Caco-2 (cell line): Measurements from ENCODE around the gene ADCY5. TPM values are rescaled to one million over a fixed set of nuclear protein-coding genes. Genes with fewer than 3 reads are reported as not detected.

Source experiments
- BruUV-seq: library from RNA; stranded (reverse); fragments of 400-500 nt; replicated peaks from 2 replicates; lab custom pipeline; 2021; lab: Mats Ljungman, UMichigan
- CTCF ChIA-PET: fragments of 300-600 bp; sonication (Branson Sonifier 250); formaldehyde crosslinking; loops from one replicate; lab custom pipeline; 2022; ENCODE audit warnings: antibody characterized with exemption; lab: Charles Lee
- POLR2A ChIA-PET: fragments of 300-600 bp; sonication (Branson Sonifier 250); formaldehyde crosslinking; loops from one replicate; lab custom pipeline; 2022; ENCODE audit warnings: antibody characterized with exemption; lab: Charles Lee
- DNase-seq, 2 experiments: peaks; one replicate each; pipeline versions ENCODE4 v3.0.0 to v3.0.0-alpha.2; 2020 to 2022
- H3K27me3 ChIP-seq: replicated peaks from 2 replicates; pipeline ENCODE4 v1.6.0; 2011; ENCODE audit warnings: low read length; ENCODE audit not compliant: control insufficient read depth, insufficient read depth
- H3K36me3 ChIP-seq: 2 replicates; pipeline ENCODE4 v1.5.1; 2011; ENCODE audit warnings: low read length; ENCODE audit not compliant: control insufficient read depth, insufficient read depth
- H3K4me1 ChIP-seq: fragments of 250-450 bp; sonication (Bioruptor Pico); 2 replicates; pipeline ENCODE4 v1.5.1; 2020; ENCODE audit warnings: mild to moderate bottlenecking
- H3K4me3 ChIP-seq: 2 replicates; pipeline ENCODE4 v1.5.1; 2011; ENCODE audit warnings: low read depth, mild to moderate bottlenecking, control low read depth, low read length
- H3K9me3 ChIP-seq: fragments of 250-450 bp; sonication (Bioruptor Pico); 2 replicates; pipeline ENCODE4 v1.5.1; 2020; ENCODE audit warnings: mild to moderate bottlenecking, moderate library complexity
- H3K27ac Mint-ChIP-seq: one replicate; pipeline ENCODE4 v1.8.0; 2022; ENCODE audit warnings: mixed read lengths; ENCODE audit not compliant: unreplicated experiment
- H3K27me3 Mint-ChIP-seq: one replicate; pipeline ENCODE4 v1.8.0; 2022; ENCODE audit warnings: mixed read lengths; ENCODE audit not compliant: insufficient read depth, unreplicated experiment
- H3K36me3 Mint-ChIP-seq: one replicate; pipeline ENCODE4 v1.8.0; 2022; ENCODE audit warnings: mild to moderate bottlenecking, mixed read lengths; ENCODE audit not compliant: insufficient read depth, unreplicated experiment
- H3K4me1 Mint-ChIP-seq: one replicate; pipeline ENCODE4 v1.8.0; 2022; ENCODE audit warnings: low read depth, mixed read lengths; ENCODE audit not compliant: unreplicated experiment
- H3K4me3 Mint-ChIP-seq: one replicate; pipeline ENCODE4 v1.8.0; 2022; ENCODE audit warnings: mild to moderate bottlenecking, moderate library complexity, mixed read lengths; ENCODE audit not compliant: unreplicated experiment
- H3K9me3 Mint-ChIP-seq: one replicate; pipeline ENCODE4 v1.8.0; 2022; ENCODE audit warnings: mixed read lengths; ENCODE audit not compliant: unreplicated experiment
- intact Hi-C: fragments of 100-400 bp; cut with micrococcal nuclease; formaldehyde crosslinking; loops from one replicate; pipeline ENCODE4 v1.10.0; 2022; ENCODE audit not compliant: unreplicated experiment
- total RNA-seq: library from RNA; stranded (reverse); gene quantifications from 2 replicates; pipeline ENCODE4 v1.2.3, GENCODE V29; 2022
- TF ChIP-seq, protein P1 (sequence below), 2 experiments: fragments of 200-600 bp in 1 of 2; IDR thresholded peaks; 1 replicate in 1 of 2; 2 replicates in 1 of 2; pipeline versions ENCODE4 v1.5.1 to v1.8.0; 2011 to 2022; ENCODE audit warnings: antibody characterized with exemption in 1 of 2, control low read depth in 1 of 2, inconsistent platforms in 1 of 2, low read depth in 1 of 2, low read length in 1 of 2, mild to moderate bottlenecking in 1 of 2, moderate library complexity in 1 of 2; ENCODE audit not compliant: insufficient read depth in 1 of 2, severe bottlenecking in 1 of 2, unreplicated experiment in 1 of 2

ADCY5 gene
- total RNA-seq, 1 experiment from 2014 or later: 0.91 TPM

DNA sequence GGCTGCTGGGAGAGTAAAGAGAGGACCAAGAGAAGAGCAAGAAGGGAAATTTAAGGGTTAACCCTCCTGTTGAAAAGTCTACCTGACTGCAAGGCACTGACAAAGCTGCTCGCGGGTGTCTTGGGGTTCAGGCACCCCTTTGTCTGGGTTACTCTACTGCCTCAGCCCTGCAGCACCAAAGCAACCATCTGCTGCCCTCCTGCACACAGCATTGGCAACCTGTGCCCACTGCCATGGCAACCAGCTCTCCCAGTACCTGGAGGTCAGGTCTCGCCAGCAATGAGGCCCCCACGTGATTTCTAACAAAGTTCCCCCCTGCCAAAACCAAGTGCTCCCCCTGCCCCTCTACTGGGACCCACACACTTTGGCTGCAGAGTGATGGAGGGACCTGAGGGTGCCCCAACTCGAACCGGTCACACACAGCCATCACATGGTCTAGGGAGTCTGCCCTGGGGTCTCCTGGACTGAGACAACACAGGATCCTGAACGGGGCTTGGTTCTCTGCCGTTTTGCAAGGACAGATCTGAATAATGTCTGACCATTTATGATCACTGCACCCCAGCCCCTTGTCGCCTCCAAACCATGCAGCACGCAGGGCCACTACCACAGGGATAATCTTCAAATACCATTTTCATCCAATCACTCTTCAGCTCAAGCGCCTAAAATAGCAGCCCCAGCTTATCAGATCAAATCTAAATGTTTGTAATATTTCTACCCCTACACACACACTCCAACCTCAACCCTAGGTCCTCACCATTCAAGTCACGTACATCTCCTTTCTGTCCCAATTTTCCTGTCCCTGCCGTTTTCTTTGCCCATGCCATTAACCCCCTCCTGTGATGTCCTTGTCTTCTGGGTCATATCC lies 50.7 kb downstream of the ADCY5 start:
- Mint-ChIP-seq H3K9me3 (no peaks in the 10 kb centered on the region), H3K4me1 (no peaks in the 10 kb centered on the region), H3K27me3 (peaks cover 6% of the 10 kb centered on the region), H3K27ac (no peak overlapping the region), H3K4me3 (no peak overlapping the region), H3K36me3 (no peaks in the 10 kb centered on the region)
- BruUV-seq: no TSS peak
- no peaks in the 10 kb centered on the region for H3K27me3 ChIP-seq
- TF ChIP-seq, protein P1, sequence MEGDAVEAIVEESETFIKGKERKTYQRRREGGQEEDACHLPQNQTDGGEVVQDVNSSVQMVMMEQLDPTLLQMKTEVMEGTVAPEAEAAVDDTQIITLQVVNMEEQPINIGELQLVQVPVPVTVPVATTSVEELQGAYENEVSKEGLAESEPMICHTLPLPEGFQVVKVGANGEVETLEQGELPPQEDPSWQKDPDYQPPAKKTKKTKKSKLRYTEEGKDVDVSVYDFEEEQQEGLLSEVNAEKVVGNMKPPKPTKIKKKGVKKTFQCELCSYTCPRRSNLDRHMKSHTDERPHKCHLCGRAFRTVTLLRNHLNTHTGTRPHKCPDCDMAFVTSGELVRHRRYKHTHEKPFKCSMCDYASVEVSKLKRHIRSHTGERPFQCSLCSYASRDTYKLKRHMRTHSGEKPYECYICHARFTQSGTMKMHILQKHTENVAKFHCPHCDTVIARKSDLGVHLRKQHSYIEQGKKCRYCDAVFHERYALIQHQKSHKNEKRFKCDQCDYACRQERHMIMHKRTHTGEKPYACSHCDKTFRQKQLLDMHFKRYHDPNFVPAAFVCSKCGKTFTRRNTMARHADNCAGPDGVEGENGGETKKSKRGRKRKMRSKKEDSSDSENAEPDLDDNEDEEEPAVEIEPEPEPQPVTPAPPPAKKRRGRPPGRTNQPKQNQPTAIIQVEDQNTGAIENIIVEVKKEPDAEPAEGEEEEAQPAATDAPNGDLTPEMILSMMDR (IDR thresholded peaks at IDR 0.05; ENCODE audit: insufficient read depth in 1 of 2, low read depth in 1 of 2, low read length in 1 of 2, severe bottlenecking in 1 of 2, unreplicated experiment in 1 of 2): no peak
- no peaks in the 10 kb centered on the region for H3K4me1 ChIP-seq
- no peak for DNase-seq
- ChIA-PET POLR2A (no interaction called here), CTCF (interaction anchor here (0.6 kb wide), 1 partner anchor 642 kb away, joined by 3 read pairs; no protein-coding TSS in a partner anchor)
- H3K36me3 ChIP-seq: no peaks in the 10 kb centered on the region
- no peaks in the 10 kb centered on the region for H3K9me3 ChIP-seq
- no peak overlapping the region for H3K4me3 ChIP-seq
- intact Hi-C loops: no loop called here

DNA sequence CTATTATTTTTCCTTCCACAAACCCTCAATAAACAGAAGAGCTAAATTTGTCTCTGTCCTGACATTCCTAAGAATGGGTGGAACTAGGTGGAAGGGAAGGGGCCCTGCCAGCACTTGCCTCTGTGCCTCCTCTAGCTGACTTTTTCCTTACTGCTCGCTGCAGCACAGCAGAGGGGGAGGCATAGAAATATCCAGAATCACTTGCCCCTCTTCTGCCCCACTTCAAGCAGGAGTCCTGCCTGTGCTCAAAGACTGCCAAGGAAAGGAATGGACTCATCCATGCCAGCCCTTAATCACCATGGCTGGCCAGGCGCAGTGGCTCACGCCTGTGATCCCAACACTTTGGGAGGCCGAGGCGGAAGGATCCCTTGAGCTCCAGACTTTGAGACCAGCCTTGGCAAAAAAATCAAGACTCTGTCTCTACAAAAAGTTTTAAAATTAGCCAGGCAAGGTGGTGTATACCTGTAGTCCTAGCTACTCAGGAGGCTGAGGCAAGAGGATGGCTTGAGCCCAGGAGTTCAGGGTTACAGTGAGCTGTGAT lies 51.8 kb downstream of the ADCY5 start:
- Histone ChIP-seq H3K36me3 (no peaks in the 10 kb centered on the region), H3K4me1 (no peaks in the 10 kb centered on the region), H3K9me3 (no peaks in the 10 kb centered on the region), H3K4me3 (no peak overlapping the region), H3K27me3 (no peaks in the 10 kb centered on the region)
- no peaks in the 10 kb centered on the region for H3K9me3 Mint-ChIP-seq
- TF ChIP-seq, protein P1 (IDR thresholded peaks at IDR 0.05; ENCODE audit: insufficient read depth in 1 of 2, low read depth in 1 of 2, low read length in 1 of 2, severe bottlenecking in 1 of 2, unreplicated experiment in 1 of 2): no peak
- POLR2A ChIA-PET: no interaction called here
- no peak overlapping the region for H3K4me3 Mint-ChIP-seq
- CTCF ChIA-PET: interaction anchor here (0.6 kb wide), 1 partner anchor 111 kb away, joined by 3 read pairs; no protein-coding TSS in a partner anchor
- BruUV-seq: no TSS peak
- no peaks in the 10 kb centered on the region for H3K36me3 Mint-ChIP-seq
- H3K4me1 Mint-ChIP-seq: peaks cover 6% of the 10 kb centered on the region
- H3K27ac Mint-ChIP-seq: no peak overlapping the region
- H3K27me3 Mint-ChIP-seq: peaks cover 6% of the 10 kb centered on the region
- no peak for DNase-seq
- intact Hi-C loops: no loop called here

DNA sequence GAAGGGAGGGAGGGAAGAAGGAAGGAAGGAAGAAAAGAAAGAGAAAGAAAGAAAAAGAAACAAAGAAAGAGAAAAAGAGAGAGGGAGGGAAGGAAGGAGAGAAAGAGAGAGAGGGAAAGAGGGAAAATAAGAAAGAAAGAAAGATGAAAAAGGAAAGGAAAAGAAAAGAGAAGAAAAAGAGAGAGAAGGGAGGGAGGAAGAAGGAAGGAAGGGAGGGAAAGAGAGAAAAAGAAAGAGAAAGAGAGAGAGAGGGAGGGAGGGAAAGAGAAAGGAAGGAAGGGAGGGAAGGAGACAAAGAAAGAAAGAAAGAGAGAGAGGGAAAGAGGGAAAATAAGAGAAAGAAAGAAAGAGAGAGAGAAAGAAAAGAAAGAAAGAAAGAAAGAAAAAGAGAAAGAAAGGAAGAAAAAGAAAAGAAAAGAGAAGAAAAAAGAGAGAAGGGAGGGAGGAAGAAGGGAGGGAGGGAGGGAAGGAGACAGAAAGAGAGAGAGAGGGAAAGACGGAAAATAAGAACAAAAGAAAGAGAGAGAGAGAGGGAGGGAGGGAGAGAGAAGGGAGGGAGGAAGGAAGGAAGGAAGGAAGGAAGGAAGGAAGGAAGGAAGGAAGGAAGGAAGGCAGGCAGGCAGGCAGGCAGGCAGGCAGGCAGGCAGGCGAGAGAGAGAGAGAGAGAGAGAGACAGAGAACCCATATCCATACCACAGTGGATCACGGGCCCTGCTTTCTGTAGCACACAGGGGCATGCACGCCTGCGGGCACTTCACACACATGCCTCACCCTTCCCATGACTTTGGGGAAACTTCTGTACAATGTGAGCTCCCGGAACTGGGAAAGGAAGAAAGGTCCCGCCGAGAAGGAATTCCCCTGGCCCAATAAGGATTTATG lies 52.5 kb downstream of the ADCY5 start:
- Mint-ChIP-seq H3K4me3 (no peak overlapping the region), H3K27ac (no peak overlapping the region), H3K4me1 (peaks cover 6% of the 10 kb centered on the region), H3K27me3 (peaks cover 6% of the 10 kb centered on the region), H3K9me3 (no peaks in the 10 kb centered on the region), H3K36me3 (no peaks in the 10 kb centered on the region)
- Histone ChIP-seq H3K4me1 (no peaks in the 10 kb centered on the region), H3K36me3 (no peaks in the 10 kb centered on the region), H3K9me3 (no peaks in the 10 kb centered on the region), H3K27me3 (no peaks in the 10 kb centered on the region), H3K4me3 (no peak overlapping the region)
- no peak for DNase-seq
- ChIA-PET CTCF (interaction anchor here (0.6 kb wide), 1 partner anchor 112 kb away, joined by 3 read pairs; no protein-coding TSS in a partner anchor), POLR2A (no interaction called here)
- intact Hi-C loops: no loop called here
- TF ChIP-seq, protein P1 (IDR thresholded peaks at IDR 0.05; ENCODE audit: insufficient read depth in 1 of 2, low read depth in 1 of 2, low read length in 1 of 2, severe bottlenecking in 1 of 2, unreplicated experiment in 1 of 2): no peak
- no TSS peak for BruUV-seq
